Erythroblast (primary cell): Measurements from ENCODE around the gene CCDC12.

Source experiments
- GATA1 ChIP-seq: IDR thresholded peaks from 2 replicates; pipeline ENCODE4 v1.6.1; 2011; ENCODE audit warnings: low read depth, mild to moderate bottlenecking, control low read depth, low read length, moderate library complexity
- POLR2A ChIP-seq: IDR thresholded peaks from 2 replicates; pipeline ENCODE4 v1.6.1; 2011; ENCODE audit warnings: mild to moderate bottlenecking, low read length

DNA sequence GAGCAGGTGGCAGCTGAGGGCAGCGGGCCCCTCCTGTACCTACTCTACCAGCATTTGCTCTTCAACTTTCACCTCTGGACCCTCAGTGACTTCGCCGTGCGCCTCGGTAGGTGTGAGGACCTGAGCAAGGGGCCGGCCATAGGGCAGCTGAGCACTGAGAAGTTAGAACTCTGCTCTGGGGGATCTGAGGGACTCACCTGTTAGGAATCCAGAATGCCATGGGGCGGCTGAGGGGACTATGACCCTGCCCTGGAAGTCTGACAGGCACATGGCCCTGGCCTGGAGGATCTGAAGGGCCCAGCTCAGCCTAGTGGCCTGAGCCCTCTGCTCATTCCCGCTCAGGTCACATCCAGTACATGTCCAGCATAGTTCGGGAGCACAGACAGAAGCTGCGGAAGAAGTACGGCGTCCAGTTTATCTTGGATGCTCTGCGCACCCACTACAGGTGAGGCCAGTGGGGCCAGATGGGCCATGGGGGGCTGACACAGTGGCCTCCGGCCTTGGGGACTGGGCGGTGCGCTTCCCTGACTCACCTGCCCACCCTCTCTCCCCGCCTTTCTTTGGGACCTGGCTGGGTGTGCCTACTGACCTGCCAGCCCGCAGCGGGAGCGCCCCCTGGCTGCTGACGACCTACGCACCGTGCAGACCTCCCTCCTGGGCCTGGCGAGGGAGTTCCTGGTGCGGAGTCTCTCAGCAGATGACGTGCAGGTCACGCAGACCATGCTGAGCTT lies 21.7 kb upstream of the CCDC12 start:
- TF ChIP-seq POLR2A (no peak), GATA1 (no peak)
